ENCODE results near the gene NECTIN1.
"Not testable (repeated sequence)": the region's sequence is repeated elsewhere in the genome, so short reads cannot be mapped to it uniquely, and the experiment has no call there.

The NECTIN1 gene

GRCh38 chr11:119623682-119624081 lies 105.3 kb downstream of the NECTIN1 start:
- DNase-seq (ENCODE audit: low read depth in 1 of 2, low spot score in 1 of 2), result no peak

GRCh38 chr11:119622454-119623143 lies 106.4 kb downstream of the NECTIN1 start:
- no peak for DNase-seq (ENCODE audit: low read depth in 1 of 2, low spot score in 1 of 2)

- no peak for DNase-seq (ENCODE audit: low read depth in 1 of 2, low spot score in 1 of 2)
Measured at GRCh38 chr11:119619665-119620064, 109.3 kb downstream of the NECTIN1 start.

GRCh38 chr11:119618208-119618909 lies 110.6 kb downstream of the NECTIN1 start:
- no peak for DNase-seq (ENCODE audit: low read depth in 1 of 2, low spot score in 1 of 2)

- no peak for DNase-seq (ENCODE audit: low read depth in 1 of 2, low spot score in 1 of 2)
Measured at GRCh38 chr11:119617340-119617713, 111.7 kb downstream of the NECTIN1 start.

DNA sequence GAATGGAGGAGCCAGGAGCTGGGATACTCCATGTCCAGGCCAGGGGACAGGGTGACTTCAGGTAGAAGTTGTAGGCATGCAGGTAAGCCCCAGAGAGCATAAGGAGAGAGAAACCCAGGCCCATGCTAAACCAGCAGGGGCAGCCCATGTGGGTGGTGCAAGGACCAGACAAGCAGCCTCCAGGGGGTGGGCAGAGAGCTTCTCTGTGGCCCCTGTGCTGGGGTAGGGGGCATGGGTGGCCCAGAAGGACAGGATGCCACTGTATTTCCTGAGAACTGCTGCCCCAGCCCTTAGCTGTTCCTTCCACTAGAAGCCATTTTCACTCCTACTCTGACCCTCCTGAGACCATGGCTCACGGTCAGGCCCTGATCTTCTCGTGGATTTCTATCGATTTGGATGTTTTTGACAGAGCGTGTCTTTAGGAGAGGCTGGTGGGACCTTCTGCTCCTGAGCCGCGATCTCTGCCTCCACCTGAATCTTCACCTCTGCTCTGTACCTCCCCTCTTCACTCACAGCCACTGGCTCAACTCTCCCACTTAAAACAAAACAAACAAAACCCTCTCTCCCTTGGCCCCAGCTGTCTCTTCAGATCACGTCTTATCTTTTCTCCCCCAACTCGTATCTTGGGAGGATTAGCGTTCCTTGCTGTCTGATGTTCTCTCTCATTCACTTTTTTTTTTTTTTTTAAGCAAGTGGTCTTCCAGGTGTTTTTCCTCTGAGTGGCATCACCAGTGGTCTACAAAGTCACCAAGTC lies 112.2 kb downstream of the NECTIN1 start:
- no peak for DNase-seq (ENCODE audit: low read depth in 1 of 2, low spot score in 1 of 2)

- DNase-seq (ENCODE audit: low read depth in 1 of 2, low spot score in 1 of 2), result no peak
Measured at GRCh38 chr11:119615882-119616196, 113.2 kb downstream of the NECTIN1 start.

GRCh38 chr11:119615003-119615881 lies 113.8 kb downstream of the NECTIN1 start:
- no peak for DNase-seq (ENCODE audit: low read depth in 1 of 2, low spot score in 1 of 2)

GRCh38 chr11:119614222-119615002 lies 114.6 kb downstream of the NECTIN1 start:
- DNase-seq (ENCODE audit: low read depth in 1 of 2, low spot score in 1 of 2), result no peak

DNA sequence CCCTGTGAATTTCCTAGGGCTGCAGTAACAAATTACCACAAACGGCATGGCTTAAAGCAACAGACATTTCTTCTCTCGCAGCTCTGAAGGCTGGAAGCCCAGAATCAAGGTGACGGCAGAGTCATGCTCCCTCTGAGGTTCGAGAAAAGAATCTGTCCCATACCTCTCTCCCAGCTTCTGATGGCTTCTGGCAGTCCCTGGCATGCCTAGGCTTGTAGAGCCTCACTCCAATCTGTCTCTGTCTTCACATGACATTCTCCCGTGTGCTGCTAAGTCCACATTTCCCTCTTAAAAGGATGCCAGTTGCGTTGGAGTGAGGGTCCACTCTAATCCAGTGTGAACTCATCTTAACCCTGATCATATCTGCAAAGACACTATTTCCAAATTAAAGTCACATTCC lies 116.2 kb downstream of the NECTIN1 start:
- no peak for DNase-seq (ENCODE audit: low read depth in 1 of 2, low spot score in 1 of 2)

DNA sequence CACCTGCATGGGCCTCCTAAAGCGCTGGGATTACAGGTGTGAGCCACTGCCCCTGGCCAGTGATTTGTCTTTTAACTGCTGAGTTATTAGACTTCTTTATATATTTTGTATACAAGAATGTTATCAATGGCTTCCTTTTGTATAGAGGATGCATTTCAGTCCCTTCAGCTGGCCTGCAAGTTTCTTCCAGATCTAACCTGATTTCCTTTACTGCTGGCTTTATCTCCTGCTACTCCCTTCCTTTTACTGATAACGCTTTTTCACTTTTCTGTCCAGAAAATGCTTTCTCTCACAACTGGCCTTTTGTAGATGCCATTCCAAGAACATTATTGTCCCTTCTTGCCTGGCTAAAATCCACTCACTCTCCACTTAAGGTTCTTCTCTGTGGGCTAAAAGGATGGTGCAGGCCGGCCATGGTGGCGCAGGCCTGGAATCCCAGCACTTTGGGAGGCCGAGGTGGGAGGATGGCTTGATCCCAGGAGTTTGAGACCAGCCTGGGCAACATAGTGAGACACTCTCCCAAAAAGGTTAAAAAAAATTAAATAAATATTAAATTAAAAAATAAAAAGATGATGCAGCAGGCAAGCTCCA lies 118.1 kb downstream of the NECTIN1 start:
- no peak for DNase-seq (ENCODE audit: low read depth in 1 of 2, low spot score in 1 of 2)

- DNase-seq (ENCODE audit: low read depth in 1 of 2, low spot score in 1 of 2), result no peak
Measured at GRCh38 chr11:119608781-119609180, 120.2 kb downstream of the NECTIN1 start.

GRCh38 chr11:119608201-119608600 lies 120.8 kb downstream of the NECTIN1 start:
- DNase-seq (ENCODE audit: low read depth in 1 of 2, low spot score in 1 of 2), result no peak

- no peak for DNase-seq (ENCODE audit: low read depth in 1 of 2, low spot score in 1 of 2)
Measured at GRCh38 chr11:119607726-119608125, 121.3 kb downstream of the NECTIN1 start.

DNA sequence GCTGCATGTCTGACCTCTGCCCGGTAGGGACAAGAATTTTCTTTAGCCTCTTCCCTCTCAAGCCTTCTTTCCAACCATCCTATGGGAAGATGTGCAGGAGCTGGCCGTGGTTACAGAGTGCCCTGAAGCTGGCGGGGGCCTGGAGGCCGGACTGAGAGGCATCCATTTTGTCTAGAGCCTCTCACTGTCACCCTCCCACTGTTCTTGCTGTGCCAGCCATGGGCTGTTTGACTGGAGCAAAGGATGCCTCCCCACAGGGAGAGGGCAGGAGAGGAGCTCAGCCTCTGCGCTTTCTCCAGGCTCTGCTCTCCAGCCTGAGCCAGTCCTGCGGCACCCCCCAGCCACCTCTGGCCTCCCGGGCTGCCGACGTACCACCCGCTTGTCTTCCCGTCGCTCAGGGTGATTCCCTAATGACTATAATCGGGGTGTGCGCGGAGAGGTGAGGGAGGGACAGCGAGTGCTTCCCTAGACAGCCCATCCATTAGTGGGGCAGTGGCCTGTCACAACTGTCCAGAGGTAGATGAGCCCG lies 123.8 kb downstream of the NECTIN1 start:
- no peak for DNase-seq (ENCODE audit: low read depth in 1 of 2, low spot score in 1 of 2)

- no peak for DNase-seq (ENCODE audit: low read depth in 1 of 2, low spot score in 1 of 2)
Measured at GRCh38 chr11:119602745-119603373, 126.1 kb downstream of the NECTIN1 start.

DNA sequence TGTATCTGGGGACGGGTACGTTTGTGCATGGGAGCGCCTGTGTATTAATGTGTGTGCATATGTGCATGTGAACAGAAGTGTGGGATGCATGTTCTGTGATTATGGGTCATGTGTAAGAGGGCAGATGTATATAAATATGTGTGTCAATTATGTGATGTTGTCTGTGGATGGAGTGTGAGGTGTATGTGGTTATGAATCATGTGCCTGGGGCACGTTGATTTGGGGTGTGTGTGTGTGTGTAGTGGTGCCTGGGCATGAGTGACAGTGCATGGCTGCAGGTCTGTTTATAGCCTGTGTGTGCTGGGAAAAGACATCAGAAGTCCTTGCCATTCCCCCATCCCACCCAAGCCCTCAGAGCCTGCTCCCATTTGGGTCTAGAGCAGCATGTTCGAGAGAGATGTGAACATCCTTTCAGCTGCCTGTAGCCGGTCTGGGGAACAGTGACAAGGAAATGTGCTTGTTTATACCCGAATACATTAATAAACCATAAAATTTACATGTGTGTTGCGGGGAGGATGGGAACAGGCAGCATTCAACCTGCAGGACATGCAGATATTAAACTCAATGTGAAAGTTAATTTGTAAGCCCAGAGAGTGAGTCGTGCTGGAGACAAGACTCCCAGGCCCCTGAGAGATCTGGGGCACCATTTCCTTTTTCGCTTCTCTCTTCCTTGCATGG lies 129.0 kb downstream of the NECTIN1 start:
- DNase-seq (ENCODE audit: low read depth in 1 of 2, low spot score in 1 of 2), result no peak

DNA sequence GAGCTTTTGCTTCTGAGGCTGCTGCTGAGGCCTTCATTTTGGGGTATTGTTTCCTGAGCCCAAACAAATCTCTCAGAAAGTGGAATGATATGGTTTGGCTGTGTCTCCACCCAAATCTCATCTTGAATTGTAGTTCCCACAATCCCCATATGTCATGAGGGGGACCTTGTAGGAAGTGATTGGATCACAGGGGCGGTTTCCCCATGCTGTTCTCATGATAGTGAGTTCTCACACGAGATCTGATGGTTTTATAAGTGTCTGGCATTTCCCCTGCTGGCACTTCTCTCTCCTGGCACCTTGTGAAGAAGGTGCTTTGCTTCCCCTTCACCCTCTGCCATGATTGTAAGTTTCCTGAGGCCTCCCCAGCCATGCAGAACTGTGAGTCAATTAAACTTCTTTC lies 133.1 kb downstream of the NECTIN1 start:
- not testable (repeated sequence) for DNase-seq (ENCODE audit: low read depth in 1 of 2, low spot score in 1 of 2)
